Activated naive CD4-positive, alpha-beta T cell treated with anti-CD3 and anti-CD28 coated beads, Interleukin-2, amount 50 U/mL, for 16 hours (primary cell): ENCODE measurements around the gene SUPT3H.

Source experiments
- DNase-seq: peaks from one replicate; pipeline ENCODE4 v3.0.0-alpha.2; 2020

The SUPT3H gene

GRCh38 chr6:45387236-45387635 is 9.5 kb upstream of the SUPT3H start:
- no peak for DNase-seq

GRCh38 chr6:45386501-45386900 is 8.8 kb upstream of the SUPT3H start:
- DNase-seq, result no peak

DNA sequence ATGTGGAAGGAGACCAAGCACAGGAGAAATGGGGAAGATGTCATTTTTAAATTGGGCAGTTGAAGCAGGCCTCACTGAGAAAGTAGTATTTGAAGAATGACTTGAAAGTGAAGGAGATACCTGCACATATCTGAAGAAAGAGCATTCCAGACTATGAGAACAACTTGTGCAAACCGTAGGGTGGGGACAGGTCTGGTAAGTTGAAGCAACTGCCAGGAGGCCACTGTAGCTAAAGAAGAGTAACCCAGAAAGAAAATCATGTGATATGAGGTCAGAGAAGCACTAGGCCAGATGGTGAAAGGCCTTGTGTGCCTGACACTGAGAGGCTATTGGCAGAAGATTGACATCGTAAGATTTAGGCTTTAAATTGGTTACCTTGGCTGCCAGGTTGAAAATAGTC is 4.7 kb upstream of the SUPT3H start:
- DNase-seq, result no peak

- no peak for DNase-seq
These were observed 696 bp upstream of the SUPT3H start for GRCh38 chr6:45378334-45378926.

DNA sequence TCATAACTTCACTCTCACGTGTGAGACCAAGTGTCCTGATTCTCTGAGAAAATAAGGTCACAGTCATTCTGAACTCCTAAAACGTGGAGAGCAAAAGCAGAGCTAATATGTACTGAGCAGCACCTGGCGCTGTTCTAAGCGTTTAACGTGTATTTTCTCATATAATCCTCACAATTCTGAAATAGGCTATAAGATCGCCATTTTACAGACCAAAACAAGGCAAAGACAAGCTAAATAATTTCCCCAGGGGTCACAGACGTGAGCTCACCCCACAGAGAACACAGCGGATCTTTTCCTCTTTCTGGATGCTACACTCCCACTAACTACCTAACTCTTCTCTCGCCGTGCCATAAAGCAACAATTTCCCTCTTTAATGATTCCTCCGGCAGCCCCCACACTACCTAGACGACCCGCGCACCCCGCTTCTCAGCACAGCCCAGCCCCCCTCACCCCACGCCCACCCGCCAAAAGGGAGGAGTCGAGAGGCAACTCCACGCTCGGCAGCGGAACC is 636 bp downstream of the SUPT3H start:
- DNase-seq, result no peak

- no peak for DNase-seq
These were observed 1.3 kb downstream of the SUPT3H start for GRCh38 chr6:45376310-45377042.

GRCh38 chr6:45375449-45375848 is 2.3 kb downstream of the SUPT3H start:
- no peak for DNase-seq

DNA sequence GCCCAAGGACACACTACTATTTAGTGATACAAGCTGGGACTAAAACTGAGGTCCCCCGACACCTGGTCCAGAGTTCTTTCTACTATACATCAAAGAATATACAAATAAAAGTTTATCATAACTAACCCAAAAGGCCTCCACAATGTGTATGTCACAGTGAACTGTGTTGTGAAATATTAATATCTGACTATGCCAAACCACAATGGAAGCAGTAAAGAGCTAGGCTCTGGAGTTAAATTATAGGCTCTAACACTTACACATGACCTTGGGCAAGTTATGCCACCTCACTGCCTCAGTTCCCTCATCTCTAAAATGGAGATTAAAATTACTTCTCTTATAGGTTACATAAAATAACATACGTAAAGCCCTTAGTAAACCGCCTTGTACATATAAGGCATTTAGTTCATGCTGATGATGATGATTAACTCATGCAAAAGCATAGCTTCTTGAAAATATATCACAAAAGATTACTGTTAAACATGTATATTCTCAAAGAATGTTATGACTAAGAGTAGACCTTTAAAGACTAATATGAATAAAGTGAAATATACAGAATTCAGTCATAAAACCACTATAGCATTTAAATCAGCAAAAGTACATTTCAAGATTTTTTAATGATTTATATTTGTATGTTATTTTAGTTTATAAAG is 5.7 kb downstream of the SUPT3H start:
- no peak for DNase-seq

GRCh38 chr6:45369870-45370269 is 7.9 kb downstream of the SUPT3H start:
- DNase-seq, result no peak

- DNase-seq, result no peak
These were observed 9.7 kb downstream of the SUPT3H start for GRCh38 chr6:45367999-45368398.

DNA sequence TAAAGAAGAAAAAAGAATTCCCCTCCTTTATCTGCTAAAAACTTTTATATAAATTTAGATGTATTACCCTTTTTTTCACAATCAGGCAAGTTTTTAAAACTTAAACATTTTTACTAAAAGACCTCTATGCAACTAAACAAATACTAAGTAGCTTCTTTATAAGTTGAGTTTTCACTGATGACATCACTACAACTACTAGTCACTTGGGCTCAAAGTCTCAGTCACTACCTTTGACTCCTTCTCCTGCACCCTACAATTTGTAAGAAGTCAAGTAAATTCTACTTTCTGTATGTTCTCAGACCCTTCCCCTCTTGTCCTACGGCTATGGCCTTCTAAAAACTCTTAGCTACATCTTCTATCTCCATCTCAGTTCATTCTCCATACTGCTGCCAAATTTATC is 11.2 kb downstream of the SUPT3H start:
- no peak for DNase-seq

GRCh38 chr6:45365036-45365435 is 12.7 kb downstream of the SUPT3H start:
- DNase-seq, result no peak

DNA sequence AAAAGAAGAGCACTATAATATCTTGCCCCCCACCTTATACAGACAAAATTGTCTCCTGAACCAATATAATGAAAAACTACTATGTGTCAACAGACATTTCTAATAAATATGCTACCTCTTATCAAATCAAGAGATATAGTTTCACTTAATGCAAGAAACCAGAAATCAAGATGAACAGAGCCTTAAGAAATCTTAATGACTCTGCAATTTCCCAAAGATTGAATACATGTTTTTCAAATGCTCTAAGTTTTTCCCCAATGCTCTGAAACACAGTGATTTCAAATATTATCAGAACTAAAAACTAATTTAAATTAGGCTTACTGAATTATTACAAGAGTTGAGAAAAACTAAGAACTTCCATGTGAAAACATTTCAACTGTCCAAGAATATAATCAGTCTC is 13.3 kb downstream of the SUPT3H start:
- DNase-seq, result no peak

DNA sequence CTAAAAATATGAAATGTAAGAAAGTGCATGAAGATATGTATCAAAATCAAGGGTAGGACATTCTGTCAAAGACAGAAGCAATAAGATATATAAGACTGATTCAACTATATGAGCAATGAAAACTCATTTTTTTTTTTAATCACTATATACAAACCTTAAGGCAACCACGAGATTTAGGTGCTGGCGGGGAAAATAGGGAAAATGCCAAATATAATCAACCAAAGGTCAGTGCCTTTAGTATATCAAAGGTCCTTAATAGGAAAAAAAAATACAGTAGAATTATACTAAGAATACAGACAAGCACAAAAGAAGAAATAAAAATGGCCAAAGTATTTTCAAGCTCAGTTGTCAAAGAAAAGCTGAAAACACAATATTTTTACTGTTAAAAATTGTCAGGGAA is 24.1 kb downstream of the SUPT3H start:
- no peak for DNase-seq

DNA sequence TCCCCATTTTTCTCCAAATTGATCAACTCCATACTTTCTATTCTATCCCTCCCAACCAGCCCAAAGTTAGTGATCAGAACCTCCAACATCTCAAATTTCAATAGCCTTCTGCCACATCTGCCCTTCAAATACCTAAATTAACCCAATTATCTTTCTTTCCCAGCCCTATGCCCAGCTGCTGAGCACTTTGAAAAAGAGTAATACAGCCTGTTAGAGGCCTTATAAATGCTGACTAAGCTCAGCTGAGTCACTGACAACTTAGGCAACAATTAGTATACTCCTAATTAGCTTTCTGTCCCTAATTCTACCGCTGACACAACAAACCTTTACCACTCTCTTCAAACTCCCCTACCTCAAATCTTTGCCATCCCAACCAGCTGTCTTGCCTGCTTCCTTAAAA is 26.1 kb downstream of the SUPT3H start:
- no peak for DNase-seq

GRCh38 chr6:45351076-45351475 is 26.7 kb downstream of the SUPT3H start:
- no peak for DNase-seq

DNA sequence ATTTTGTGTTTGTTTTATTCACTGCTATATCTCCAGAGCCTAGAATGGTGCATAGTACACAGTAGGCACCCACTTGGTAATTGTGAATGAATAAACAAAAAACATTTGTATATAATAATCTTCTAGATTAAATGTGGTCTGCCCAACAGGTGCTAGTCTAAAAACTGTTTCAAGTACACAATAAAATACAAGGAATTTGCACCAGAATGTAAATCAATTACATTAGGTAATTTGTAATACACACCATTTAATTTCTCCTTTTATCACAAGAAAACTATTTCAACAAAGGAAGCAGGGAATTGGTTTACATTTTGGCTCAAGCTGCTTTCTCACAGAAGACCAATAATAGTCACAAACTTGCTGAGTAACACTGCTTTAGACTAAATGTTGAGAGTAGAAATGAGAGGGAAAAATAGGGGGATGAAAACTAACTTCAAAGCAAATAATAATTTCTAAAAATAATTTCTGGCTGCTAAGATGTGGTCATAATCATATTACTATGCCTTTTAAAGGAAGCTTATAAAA is 27.5 kb downstream of the SUPT3H start:
- DNase-seq, result no peak

GRCh38 chr6:45344900-45345299 is 32.8 kb downstream of the SUPT3H start:
- no peak for DNase-seq

DNA sequence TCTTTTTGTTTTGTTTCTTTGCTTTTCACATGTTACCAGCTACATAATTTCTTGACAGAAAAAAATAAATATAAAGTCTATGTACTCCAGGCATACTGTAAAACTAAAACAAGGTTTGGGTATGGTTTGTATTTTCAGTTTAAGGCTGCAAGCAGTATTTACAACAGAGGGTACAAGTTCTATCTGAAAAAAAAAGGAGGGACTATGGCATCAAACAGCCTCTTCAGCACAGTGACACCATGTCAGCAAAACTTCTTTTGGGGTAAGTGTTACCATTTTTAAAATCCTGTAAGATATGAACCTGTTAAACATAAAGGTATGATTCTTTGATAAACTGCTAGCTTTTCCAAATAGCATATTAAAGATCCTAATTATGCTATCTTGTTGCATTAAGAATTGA is 49.2 kb downstream of the SUPT3H start:
- DNase-seq, result no peak

GRCh38 chr6:45327956-45328522 is 49.7 kb downstream of the SUPT3H start, which contains the start of gene RUNX2:
RUNX2 (plus strand) TSS chr6:45328330; CDS start chr6:45328727, 397 bp downstream.
- no peak for DNase-seq

DNA sequence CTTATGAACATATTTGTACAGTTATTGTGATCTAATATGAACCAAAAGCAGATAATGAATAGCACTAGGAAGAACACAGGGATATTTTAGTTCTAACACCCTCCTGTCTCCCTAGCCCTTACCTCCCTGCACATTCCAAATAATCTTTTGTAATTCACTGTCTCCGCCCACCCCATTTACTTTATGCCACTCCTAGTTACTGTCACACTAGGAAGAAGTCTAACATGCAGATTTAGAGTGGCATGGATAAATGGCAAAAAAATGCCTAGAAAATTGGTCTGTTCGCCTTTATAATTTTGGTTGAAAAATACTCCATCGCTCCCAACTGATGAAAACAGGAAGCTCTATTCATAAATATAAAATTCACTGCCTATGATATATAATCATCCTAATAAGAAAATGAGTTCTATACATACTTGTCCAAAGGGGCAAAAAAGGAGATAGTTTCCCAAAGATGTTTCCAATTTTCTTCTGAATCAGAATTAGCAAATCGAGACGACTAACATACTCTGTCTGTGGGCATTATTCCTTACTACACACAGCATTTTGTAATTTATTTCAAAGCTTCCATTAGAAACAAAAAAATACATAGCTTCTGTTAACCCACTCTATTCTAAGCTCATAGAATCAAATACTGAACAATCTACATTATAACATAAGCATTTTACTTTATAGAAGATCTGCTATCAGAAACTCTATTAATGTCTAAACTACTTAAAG is 50.9 kb downstream of the SUPT3H start:
- DNase-seq, result no peak

DNA sequence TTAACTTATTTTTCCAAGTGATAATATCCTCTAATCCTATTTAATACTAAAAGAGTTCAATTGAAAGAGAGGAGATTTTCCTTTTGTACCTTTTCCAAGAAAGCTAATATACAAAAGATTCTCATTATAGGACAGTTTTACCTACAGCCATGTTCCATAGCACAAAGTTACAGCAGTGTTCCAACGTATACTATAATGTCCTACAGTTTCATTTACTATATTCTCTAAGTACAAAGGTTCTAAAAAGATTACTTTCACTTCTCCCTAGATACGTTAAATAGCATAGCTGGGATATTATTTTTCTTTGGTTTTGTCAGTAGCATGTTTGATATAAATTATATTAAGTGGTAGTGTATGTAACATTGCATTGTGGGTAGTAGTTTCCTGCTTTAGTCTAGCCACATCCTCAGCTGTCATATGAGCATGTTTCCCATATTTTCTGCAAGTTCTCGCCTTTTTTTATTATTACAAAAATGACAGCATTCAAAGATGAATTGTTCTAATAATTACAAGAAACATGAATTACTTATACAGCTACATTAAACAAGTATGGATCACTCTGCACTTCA is 54.0 kb downstream of the SUPT3H start:
- no peak for DNase-seq
